CD4-positive, alpha-beta T cell treated with Interleukin-15 for 1 hour (primary cell): ENCODE results near the gene SPATA31D3.
"Not testable (repeated sequence)": the region's sequence is repeated elsewhere in the genome, so short reads cannot be mapped to it uniquely, and the experiment has no call there.

Source experiments
- DNase-seq: peaks from one replicate; pipeline ENCODE4 v3.0.0-alpha.2; 2020

SPATA31D3 gene

GRCh38 chr9:81943393-81943792, at the start of gene SPATA31D3:
Gene SPATA31D3, plus strand, starts transcription at chr9:81943500. Its CDS starts 86 bp downstream, at chr9:81943586.
- not testable (repeated sequence) for DNase-seq

GRCh38 chr9:81893929-81894328, 49.4 kb upstream of the SPATA31D3 start:
- no peak for DNase-seq

GRCh38 chr9:81894891-81895290, 48.4 kb upstream of the SPATA31D3 start:
- no peak for DNase-seq

GRCh38 chr9:81896070-81896469, 47.2 kb upstream of the SPATA31D3 start:
- no peak for DNase-seq

- no peak for DNase-seq
These were observed 44.4 kb upstream of the SPATA31D3 start for GRCh38 chr9:81898851-81899250.

GRCh38 chr9:81902196-81902595, 41.1 kb upstream of the SPATA31D3 start:
- no peak for DNase-seq

GRCh38 chr9:81902626-81903025, 40.7 kb upstream of the SPATA31D3 start:
- no peak for DNase-seq

GRCh38 chr9:81906671-81907070, 36.6 kb upstream of the SPATA31D3 start:
- DNase-seq: no peak

- no peak for DNase-seq
These were observed 31.2 kb upstream of the SPATA31D3 start for GRCh38 chr9:81912135-81912534.

- DNase-seq: no peak
These were observed 27.3 kb upstream of the SPATA31D3 start for GRCh38 chr9:81915801-81916505.

GRCh38 chr9:81918507-81918906, 24.8 kb upstream of the SPATA31D3 start:
- DNase-seq: not testable (repeated sequence)

GRCh38 chr9:81928305-81928704, 15.0 kb upstream of the SPATA31D3 start, which contains the start of gene SPATA31D4:
Gene SPATA31D4, plus strand, starts transcription at chr9:81928428. Its CDS starts 86 bp downstream, at chr9:81928514.
- DNase-seq: not testable (repeated sequence)

GRCh38 chr9:81930147-81930546, 13.2 kb upstream of the SPATA31D3 start:
- not testable (repeated sequence) for DNase-seq

GRCh38 chr9:81933547-81933946, 9.8 kb upstream of the SPATA31D3 start:
- not testable (repeated sequence) for DNase-seq

GRCh38 chr9:81948650-81949049, 5.3 kb downstream of the SPATA31D3 start:
- not testable (repeated sequence) for DNase-seq

- no peak for DNase-seq
These were observed 9.8 kb downstream of the SPATA31D3 start for GRCh38 chr9:81953096-81953495.

GRCh38 chr9:81955625-81956024, 12.3 kb downstream of the SPATA31D3 start:
- DNase-seq: no peak

GRCh38 chr9:81964218-81965171, 21.2 kb downstream of the SPATA31D3 start:
- DNase-seq: no peak

- no peak for DNase-seq
These were observed 24.7 kb downstream of the SPATA31D3 start for GRCh38 chr9:81968026-81968425.

- DNase-seq: no peak
These were observed 26.7 kb downstream of the SPATA31D3 start for GRCh38 chr9:81969971-81970370.

- DNase-seq: no peak
These were observed 28.4 kb downstream of the SPATA31D3 start for GRCh38 chr9:81971727-81972126.

GRCh38 chr9:81974764-81975163, 31.5 kb downstream of the SPATA31D3 start:
- no peak for DNase-seq

GRCh38 chr9:81976351-81976750, 33.1 kb downstream of the SPATA31D3 start:
- no peak for DNase-seq

GRCh38 chr9:81979196-81979595, 35.9 kb downstream of the SPATA31D3 start:
- DNase-seq: no peak
